Activated naive CD8-positive, alpha-beta T cell treated with anti-CD3 and anti-CD28 coated beads, Interleukin-2, amount 50 U/mL, for 24 hours (primary cell): ENCODE results near the gene TRPM3.

Experiments used
- ATAC-seq: fragments of 150-1000 bp; cut with Tn5 transposase; one replicate; pipeline ENCODE4 v1.10.0; 2021
- DNase-seq: peaks from one replicate; pipeline ENCODE4 v3.0.0; 2021
- H3K27ac Mint-ChIP-seq: one replicate; pipeline ENCODE4 v1.8.0; 2021; ENCODE audit warnings: mild to moderate bottlenecking, mixed read lengths
- H3K27me3 Mint-ChIP-seq: one replicate; pipeline ENCODE4 v1.8.0; 2021; ENCODE audit warnings: mixed read lengths
- H3K36me3 Mint-ChIP-seq: one replicate; pipeline ENCODE4 v1.8.0; 2021; ENCODE audit warnings: low read depth, mixed read lengths
- H3K4me1 Mint-ChIP-seq: one replicate; pipeline ENCODE4 v1.8.0; 2021; ENCODE audit warnings: mixed read lengths
- H3K4me3 Mint-ChIP-seq: one replicate; pipeline ENCODE4 v1.8.0; 2021; ENCODE audit warnings: mild to moderate bottlenecking, moderate library complexity, mixed read lengths
- H3K9me3 Mint-ChIP-seq: one replicate; pipeline ENCODE4 v1.8.0; 2021; ENCODE audit warnings: mixed read lengths

TRPM3 gene

GRCh38 chr9:70840266-70840665 lies 281.2 kb downstream of the TRPM3 start:
- peaks cover 7% of the 10 kb centered on the region for H3K27me3 Mint-ChIP-seq
- no peaks in the 10 kb centered on the region for H3K9me3 Mint-ChIP-seq
- DNase-seq = no peak
- no peak overlapping the region for H3K27ac Mint-ChIP-seq
- ATAC-seq = no peak
- H3K4me1 Mint-ChIP-seq = no peaks in the 10 kb centered on the region
- H3K4me3 Mint-ChIP-seq = no peak overlapping the region
- H3K36me3 Mint-ChIP-seq = no peaks in the 10 kb centered on the region

DNA sequence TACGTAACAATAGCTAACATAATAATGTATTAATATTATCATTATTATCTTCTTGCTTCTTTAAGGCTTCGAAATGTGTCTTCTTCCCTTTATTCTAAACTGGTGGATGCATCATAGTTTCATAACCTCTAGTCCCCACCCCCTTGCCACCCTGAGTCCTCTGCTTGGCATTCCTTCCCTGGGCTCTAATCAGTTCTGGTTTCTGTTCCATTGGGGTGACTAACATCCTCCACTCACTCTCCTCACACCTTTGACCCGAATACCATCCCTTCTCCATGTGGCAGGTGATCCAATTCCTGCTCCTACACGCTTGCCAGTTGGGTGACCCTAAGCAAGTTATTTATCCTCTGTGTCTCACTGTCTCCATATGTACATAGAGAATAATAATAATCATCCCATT lies 286.1 kb downstream of the TRPM3 start:
- H3K4me3 Mint-ChIP-seq = no peak overlapping the region
- no peak overlapping the region for H3K27ac Mint-ChIP-seq
- H3K36me3 Mint-ChIP-seq = no peaks in the 10 kb centered on the region
- ATAC-seq (no peak), DNase-seq (no peak)
- peaks cover under 1% of the 10 kb centered on the region for H3K27me3 Mint-ChIP-seq
- H3K4me1 Mint-ChIP-seq = no peaks in the 10 kb centered on the region
- no peaks in the 10 kb centered on the region for H3K9me3 Mint-ChIP-seq

GRCh38 chr9:70832492-70832891 lies 288.9 kb downstream of the TRPM3 start:
- no peaks in the 10 kb centered on the region for H3K9me3 Mint-ChIP-seq
- DNase-seq (no peak), ATAC-seq (no peak)
- H3K4me1 Mint-ChIP-seq = no peaks in the 10 kb centered on the region
- no peaks in the 10 kb centered on the region for H3K27me3 Mint-ChIP-seq
- H3K36me3 Mint-ChIP-seq = no peaks in the 10 kb centered on the region
- H3K4me3 Mint-ChIP-seq = no peak overlapping the region
- no peak overlapping the region for H3K27ac Mint-ChIP-seq

DNA sequence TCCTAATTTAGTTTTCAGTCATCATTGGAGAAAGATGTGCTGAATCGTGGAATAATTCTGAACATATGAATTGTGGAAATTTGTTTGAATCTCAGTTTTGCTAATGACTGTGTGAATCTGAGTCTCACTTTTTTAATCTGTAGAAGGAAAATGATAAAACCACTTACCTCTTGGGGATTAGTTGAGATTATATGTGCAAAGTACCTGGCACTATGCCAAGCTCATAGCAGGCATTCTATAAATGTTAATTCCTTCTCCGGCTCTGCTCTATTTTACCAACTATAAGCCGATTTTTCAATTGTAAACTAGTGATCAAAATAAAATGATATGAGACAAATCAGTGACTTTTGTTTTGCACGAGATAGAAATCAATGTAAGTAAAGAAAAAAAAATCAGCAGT lies 290.8 kb downstream of the TRPM3 start:
- ATAC-seq (no peak), DNase-seq (no peak)
- no peak overlapping the region for H3K4me3 Mint-ChIP-seq
- H3K27ac Mint-ChIP-seq = no peak overlapping the region
- no peaks in the 10 kb centered on the region for H3K4me1 Mint-ChIP-seq
- no peaks in the 10 kb centered on the region for H3K9me3 Mint-ChIP-seq
- no peaks in the 10 kb centered on the region for H3K27me3 Mint-ChIP-seq
- H3K36me3 Mint-ChIP-seq = no peaks in the 10 kb centered on the region

DNA sequence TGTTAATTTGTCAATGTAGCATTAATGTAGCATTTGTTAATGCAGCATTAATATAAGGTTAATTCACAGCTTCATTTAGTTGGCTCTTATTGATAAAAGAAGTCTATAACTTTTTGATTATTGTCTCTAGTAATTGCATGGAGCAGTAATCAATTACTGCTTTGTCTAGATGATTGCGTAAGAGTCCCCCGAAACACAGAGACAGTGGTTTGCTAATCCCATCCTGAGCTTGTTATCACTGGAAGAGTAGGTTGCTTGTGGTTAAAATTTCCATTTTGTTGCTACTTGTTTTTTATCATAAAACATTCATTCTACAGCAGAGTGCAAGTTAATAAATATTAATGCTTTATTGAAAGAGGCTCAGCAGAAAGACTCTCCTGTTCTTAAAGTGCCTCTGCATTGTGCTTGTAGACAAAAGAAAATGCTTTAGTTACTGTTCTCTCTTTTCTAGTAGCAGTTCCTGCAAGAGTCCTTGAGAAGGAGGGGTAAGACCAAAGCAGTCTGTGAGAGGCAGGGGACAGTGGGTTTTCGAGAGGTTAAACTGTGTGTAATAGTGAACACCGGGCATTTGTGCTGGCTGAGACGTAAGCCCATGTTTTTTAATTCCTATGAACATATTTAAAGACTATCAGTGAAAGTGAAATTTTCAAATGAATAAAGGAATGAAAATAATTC lies 291.7 kb downstream of the TRPM3 start:
- Mint-ChIP-seq H3K27me3 (no peaks in the 10 kb centered on the region), H3K4me3 (no peak overlapping the region), H3K9me3 (no peaks in the 10 kb centered on the region), H3K27ac (no peak overlapping the region), H3K4me1 (no peaks in the 10 kb centered on the region), H3K36me3 (no peaks in the 10 kb centered on the region)
- ATAC-seq (no peak), DNase-seq (no peak)

DNA sequence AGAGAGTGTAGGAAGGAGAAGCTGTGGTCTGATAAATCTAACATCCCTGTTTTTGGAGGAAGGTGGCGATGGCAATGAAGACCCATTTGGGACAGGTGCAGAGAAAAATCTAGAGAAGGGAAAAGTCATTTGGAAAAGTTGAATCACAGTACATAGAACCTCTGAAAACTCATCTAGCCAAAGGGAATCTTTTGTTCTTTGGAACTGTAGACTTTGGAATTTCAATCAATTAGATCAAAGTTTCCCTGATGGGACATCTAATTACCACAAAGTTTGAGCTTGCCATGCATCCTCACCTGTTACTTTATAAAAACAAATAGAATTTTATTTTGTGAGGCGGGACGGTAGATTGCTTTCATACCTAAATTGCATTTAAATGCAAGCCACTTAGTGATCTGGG lies 294.9 kb downstream of the TRPM3 start:
- ATAC-seq (no peak), DNase-seq (no peak)
- no peaks in the 10 kb centered on the region for H3K27me3 Mint-ChIP-seq
- no peaks in the 10 kb centered on the region for H3K9me3 Mint-ChIP-seq
- H3K4me1 Mint-ChIP-seq = no peaks in the 10 kb centered on the region
- H3K36me3 Mint-ChIP-seq = no peaks in the 10 kb centered on the region
- H3K27ac Mint-ChIP-seq = no peak overlapping the region
- H3K4me3 Mint-ChIP-seq = no peak overlapping the region

- H3K4me1 Mint-ChIP-seq = no peaks in the 10 kb centered on the region
- ATAC-seq (no peak), DNase-seq (no peak)
- H3K27me3 Mint-ChIP-seq = no peaks in the 10 kb centered on the region
- H3K4me3 Mint-ChIP-seq = no peak overlapping the region
- no peaks in the 10 kb centered on the region for H3K36me3 Mint-ChIP-seq
- H3K27ac Mint-ChIP-seq = no peak overlapping the region
- no peaks in the 10 kb centered on the region for H3K9me3 Mint-ChIP-seq
Measured at GRCh38 chr9:70823284-70823683, 298.1 kb downstream of the TRPM3 start.

GRCh38 chr9:70817311-70817710 lies 304.1 kb downstream of the TRPM3 start:
- no peak for DNase-seq
- no peaks in the 10 kb centered on the region for H3K4me1 Mint-ChIP-seq

GRCh38 chr9:70816891-70817290 lies 304.5 kb downstream of the TRPM3 start:
- no peak for ATAC-seq
- no peaks in the 10 kb centered on the region for H3K36me3 Mint-ChIP-seq
- no peak overlapping the region for H3K27ac Mint-ChIP-seq
- no peaks in the 10 kb centered on the region for H3K9me3 Mint-ChIP-seq
- no peaks in the 10 kb centered on the region for H3K27me3 Mint-ChIP-seq
- H3K4me3 Mint-ChIP-seq = no peak overlapping the region
- DNase-seq = no peak
- no peaks in the 10 kb centered on the region for H3K4me1 Mint-ChIP-seq

More at GRCh38 chr9:70817311-70817710, 304.1 kb downstream of the TRPM3 start:
- no peak for ATAC-seq
- no peaks in the 10 kb centered on the region for H3K9me3 Mint-ChIP-seq
- no peak overlapping the region for H3K4me3 Mint-ChIP-seq
- H3K27ac Mint-ChIP-seq = no peak overlapping the region
- no peaks in the 10 kb centered on the region for H3K36me3 Mint-ChIP-seq
- H3K27me3 Mint-ChIP-seq = no peaks in the 10 kb centered on the region

DNA sequence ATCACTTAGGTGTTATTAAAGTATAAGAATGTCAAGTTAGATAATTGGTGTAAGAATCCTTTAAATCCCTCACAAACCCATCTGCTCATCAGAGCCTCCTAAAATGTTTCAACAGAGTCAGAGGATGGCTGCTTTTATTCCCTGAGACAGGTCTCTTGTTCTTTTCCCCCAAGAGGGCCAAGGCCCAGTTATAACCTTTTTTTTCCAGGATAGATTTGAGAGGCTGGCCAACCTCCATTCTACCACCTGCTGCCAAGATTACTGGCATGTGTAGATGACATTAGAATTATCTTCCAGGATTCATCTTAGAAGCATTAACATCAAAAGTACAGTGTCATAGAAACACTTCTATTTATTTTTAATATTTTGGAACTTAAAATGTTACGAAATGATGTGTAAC lies 305.1 kb downstream of the TRPM3 start:
- Mint-ChIP-seq H3K36me3 (no peaks in the 10 kb centered on the region), H3K9me3 (no peaks in the 10 kb centered on the region), H3K4me3 (no peak overlapping the region), H3K4me1 (no peaks in the 10 kb centered on the region), H3K27me3 (no peaks in the 10 kb centered on the region), H3K27ac (no peak overlapping the region)
- ATAC-seq (no peak), DNase-seq (no peak)

- DNase-seq (no peak), ATAC-seq (no peak)
- no peaks in the 10 kb centered on the region for H3K27me3 Mint-ChIP-seq
- no peaks in the 10 kb centered on the region for H3K4me1 Mint-ChIP-seq
- no peaks in the 10 kb centered on the region for H3K9me3 Mint-ChIP-seq
- no peak overlapping the region for H3K27ac Mint-ChIP-seq
- no peaks in the 10 kb centered on the region for H3K36me3 Mint-ChIP-seq
- no peak overlapping the region for H3K4me3 Mint-ChIP-seq
Measured at GRCh38 chr9:70814597-70814996, 306.8 kb downstream of the TRPM3 start.

- DNase-seq = no peak
- ATAC-seq = no peak
- Mint-ChIP-seq H3K27ac (no peak overlapping the region), H3K9me3 (no peaks in the 10 kb centered on the region), H3K4me1 (no peaks in the 10 kb centered on the region), H3K27me3 (no peaks in the 10 kb centered on the region), H3K36me3 (no peaks in the 10 kb centered on the region), H3K4me3 (no peak overlapping the region)
Measured at GRCh38 chr9:70813141-70813540, 308.3 kb downstream of the TRPM3 start.

- Mint-ChIP-seq H3K27me3 (no peaks in the 10 kb centered on the region), H3K36me3 (no peaks in the 10 kb centered on the region), H3K4me3 (no peak overlapping the region), H3K9me3 (no peaks in the 10 kb centered on the region), H3K27ac (no peak overlapping the region), H3K4me1 (no peaks in the 10 kb centered on the region)
- no peak for DNase-seq
- ATAC-seq = no peak
Measured at GRCh38 chr9:70811638-70812037, 309.8 kb downstream of the TRPM3 start.

DNA sequence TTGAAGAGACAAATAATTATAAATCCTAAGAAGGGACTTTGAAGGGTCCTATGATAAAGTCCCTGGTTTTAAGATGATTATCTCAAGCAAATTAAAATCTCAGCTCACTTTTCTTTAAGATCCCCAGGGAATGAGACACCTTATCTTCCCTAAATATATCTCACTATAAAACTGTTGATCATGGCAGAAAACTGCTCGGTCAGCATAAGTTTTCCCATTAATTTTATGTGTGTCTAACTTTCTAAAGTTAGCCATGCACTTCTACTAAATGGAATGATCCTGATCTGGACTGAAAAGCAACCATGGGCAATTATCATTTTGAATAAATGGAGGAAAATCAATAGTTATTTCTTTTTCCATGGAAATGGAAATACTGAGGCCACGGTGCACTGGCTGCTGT lies 314.5 kb downstream of the TRPM3 start:
- H3K27ac Mint-ChIP-seq = no peak overlapping the region
- H3K4me3 Mint-ChIP-seq = no peak overlapping the region
- H3K27me3 Mint-ChIP-seq = no peaks in the 10 kb centered on the region
- no peaks in the 10 kb centered on the region for H3K4me1 Mint-ChIP-seq
- no peak for ATAC-seq
- DNase-seq = no peak
- no peaks in the 10 kb centered on the region for H3K9me3 Mint-ChIP-seq
- H3K36me3 Mint-ChIP-seq = no peaks in the 10 kb centered on the region

DNA sequence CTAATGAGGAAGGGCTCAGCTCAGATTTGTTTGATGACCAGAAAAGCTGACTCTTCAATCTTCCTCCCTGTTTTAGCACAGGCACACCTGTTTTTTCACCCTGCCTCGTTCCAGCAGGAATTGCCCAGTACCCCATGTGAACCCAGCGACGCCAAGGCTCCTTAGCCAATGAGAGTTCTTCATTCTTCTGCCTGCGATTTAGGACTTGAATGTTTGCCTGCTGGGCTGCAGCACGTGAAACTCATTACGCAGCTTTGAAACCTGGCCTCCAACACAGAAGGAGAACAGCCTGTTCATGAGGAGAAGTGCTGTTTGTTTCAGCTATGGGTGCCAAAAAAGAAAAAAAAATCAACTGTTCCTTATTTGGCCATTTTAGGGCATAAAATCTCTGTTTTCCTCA lies 315.5 kb downstream of the TRPM3 start:
- Mint-ChIP-seq H3K9me3 (no peaks in the 10 kb centered on the region), H3K27me3 (no peaks in the 10 kb centered on the region), H3K4me3 (no peak overlapping the region), H3K36me3 (no peaks in the 10 kb centered on the region), H3K27ac (no peak overlapping the region), H3K4me1 (no peaks in the 10 kb centered on the region)
- ATAC-seq (no peak), DNase-seq (no peak)
